GM12865 (cell line): ENCODE results near the gene PSMA6.

Experiments
- DNase-seq: peaks from one replicate; pipeline ENCODE4 v3.0.0; 2010; ENCODE audit warnings: low read depth
- H3K4me3 ChIP-seq: 2 replicates; pipeline ENCODE4 v1.5.1; 2011; ENCODE audit warnings: mild to moderate bottlenecking, low read depth, low read length, control low read depth
- TF ChIP-seq, protein P1 (sequence below): IDR thresholded peaks from 2 replicates; pipeline ENCODE4 v1.5.1; 2011; ENCODE audit warnings: low read length, control low read depth, low read depth, inconsistent platforms; ENCODE audit not compliant: insufficient read depth; ENCODE audit errors: missing control alignments

Gene PSMA6

DNA sequence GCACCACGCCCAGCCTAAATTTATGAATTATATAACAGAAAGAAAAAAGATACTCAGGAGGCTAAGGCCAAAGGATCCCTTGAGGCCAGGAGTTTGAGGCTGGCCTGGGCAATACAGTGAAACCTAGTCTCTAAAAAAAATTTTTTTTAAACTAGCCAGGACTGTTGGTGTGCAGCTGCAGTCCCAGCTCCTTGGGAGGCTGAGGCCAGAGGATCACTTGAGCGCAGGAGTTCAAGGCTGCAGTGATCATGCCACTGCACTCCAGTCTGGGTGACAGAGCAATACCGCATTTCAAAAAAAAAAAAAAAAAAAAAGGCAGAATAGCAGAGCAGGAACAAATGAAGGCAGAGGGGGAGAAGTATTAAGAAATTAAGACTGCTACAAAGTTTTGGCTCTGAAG lies 2.6 kb upstream of the PSMA6 start:
- H3K4me3 ChIP-seq = no peak overlapping the region
- DNase-seq = no peak
- TF ChIP-seq, protein P1, sequence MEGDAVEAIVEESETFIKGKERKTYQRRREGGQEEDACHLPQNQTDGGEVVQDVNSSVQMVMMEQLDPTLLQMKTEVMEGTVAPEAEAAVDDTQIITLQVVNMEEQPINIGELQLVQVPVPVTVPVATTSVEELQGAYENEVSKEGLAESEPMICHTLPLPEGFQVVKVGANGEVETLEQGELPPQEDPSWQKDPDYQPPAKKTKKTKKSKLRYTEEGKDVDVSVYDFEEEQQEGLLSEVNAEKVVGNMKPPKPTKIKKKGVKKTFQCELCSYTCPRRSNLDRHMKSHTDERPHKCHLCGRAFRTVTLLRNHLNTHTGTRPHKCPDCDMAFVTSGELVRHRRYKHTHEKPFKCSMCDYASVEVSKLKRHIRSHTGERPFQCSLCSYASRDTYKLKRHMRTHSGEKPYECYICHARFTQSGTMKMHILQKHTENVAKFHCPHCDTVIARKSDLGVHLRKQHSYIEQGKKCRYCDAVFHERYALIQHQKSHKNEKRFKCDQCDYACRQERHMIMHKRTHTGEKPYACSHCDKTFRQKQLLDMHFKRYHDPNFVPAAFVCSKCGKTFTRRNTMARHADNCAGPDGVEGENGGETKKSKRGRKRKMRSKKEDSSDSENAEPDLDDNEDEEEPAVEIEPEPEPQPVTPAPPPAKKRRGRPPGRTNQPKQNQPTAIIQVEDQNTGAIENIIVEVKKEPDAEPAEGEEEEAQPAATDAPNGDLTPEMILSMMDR = no peak

DNA sequence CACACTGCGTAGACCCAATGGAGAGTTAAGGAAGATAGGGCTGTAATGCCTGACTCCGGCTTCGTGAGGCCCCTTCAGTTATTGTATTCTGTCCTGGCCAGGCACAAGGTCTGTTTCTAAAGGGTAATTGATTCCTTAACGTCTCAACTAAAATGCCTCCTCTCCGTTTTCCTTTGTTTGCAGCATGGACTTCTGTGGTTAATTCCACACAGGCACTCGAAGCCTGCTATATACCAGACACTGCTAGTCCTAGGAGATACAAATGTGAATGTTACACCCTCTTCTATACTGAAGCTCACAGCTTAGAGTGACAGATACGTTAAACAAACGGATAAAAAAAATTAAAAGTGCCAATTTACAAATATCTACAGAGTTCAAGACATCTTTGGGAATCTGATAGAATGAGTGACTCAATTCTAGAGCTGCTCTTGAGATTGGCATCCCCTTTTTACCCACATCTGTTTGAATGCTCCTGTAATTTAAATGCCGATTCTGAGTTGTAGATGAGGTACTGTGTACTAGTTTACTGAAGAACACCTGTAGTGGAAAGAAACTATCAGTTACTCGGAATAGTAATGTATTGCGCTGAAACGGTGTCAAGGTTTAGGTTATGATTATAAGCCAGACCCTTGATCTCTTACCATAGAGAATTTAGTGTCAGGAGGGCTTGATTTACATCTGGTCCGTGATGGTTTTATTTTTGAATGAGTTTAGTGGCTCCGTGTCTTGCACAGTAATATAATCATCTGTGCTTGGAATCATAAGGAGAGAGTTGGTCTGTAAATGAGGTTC lies 784 bp downstream of the PSMA6 start:
- H3K4me3 ChIP-seq = peak overlapping the region; percentile 72
- TF ChIP-seq, protein P1 = no peak
- peak; percentile 10 for DNase-seq

DNA sequence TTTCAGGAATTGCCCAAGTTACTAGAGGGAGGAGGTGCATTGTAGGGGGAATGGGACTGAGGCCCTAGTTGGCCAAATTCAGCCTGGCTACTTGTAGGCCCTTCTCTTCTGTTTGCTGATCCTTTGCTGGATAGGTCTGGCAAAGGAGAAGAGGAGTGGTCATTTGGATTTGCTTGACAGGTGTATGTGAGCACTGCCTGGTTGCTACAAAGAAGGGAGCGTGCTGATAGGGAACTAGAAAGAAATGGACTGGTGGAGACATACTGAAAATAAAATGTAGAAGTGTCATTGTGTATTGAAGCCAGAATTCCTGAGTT lies 3.6 kb downstream of the PSMA6 start:
- no peak for DNase-seq
- H3K4me3 ChIP-seq = no peak overlapping the region
- TF ChIP-seq, protein P1 = no peak

DNA sequence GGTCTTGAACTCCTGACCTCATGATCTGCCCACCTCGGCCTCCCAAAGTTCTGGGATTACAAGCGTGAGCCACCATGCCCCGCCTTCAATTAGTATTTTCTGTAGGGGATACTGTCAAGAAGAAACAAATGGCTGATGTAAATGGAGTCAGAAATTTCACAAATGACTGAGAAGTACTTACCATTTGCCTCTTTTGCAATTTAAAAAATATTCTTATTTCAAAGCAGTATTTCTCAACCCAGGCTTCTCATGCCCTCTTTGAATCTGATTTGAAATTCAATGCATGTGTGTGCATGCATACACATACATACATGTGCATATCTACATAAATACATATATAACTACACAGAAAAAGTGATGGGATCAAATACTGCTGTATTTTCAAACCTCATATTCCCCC lies 4.4 kb downstream of the PSMA6 start:
- no peak overlapping the region for H3K4me3 ChIP-seq
- TF ChIP-seq, protein P1 = no peak
- no peak for DNase-seq

DNA sequence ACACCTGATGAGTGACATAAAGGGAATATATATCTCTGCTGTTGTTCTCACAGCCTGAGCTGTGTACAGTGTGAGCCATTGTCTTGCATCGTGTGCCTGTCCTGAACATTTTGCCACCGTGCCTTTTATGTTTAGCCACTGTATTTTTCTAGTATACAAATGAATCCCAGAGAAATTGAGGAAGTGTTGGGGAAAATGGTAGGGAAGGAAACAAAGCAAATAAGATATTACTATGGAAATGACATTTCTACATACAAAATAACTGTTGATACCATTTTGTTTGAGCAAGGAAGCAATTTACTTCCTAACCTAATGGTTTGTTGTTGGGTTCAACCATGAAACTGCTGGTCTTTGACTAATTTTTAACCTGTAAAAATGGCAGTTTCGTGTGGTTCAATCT lies 5.5 kb downstream of the PSMA6 start:
- H3K4me3 ChIP-seq = no peak overlapping the region

DNA sequence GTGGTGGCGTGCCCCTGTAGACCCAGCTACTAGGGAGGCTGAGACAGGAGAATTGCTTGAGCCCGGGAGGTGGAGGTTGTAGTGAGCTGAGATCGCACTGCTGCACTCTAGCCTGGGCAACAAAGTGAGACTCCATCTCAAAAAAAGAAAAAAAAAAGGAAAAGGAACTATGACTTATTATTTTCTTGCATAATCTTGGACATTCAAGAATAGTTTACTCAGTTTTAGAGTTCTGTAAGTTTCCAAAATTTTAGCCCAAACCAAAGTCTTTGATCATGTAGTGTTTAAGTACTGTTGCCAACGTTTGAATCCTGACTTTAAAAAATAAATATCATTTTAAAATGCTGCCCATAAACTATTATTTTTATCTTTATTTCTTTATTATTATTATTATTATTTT lies 6.2 kb downstream of the PSMA6 start:
- no peak overlapping the region for H3K4me3 ChIP-seq
- TF ChIP-seq, protein P1 = no peak
- DNase-seq = no peak

More for the DNA sequence above, 5.5 kb downstream of the PSMA6 start:
- TF ChIP-seq, protein P1 = no peak
- DNase-seq = no peak

DNA sequence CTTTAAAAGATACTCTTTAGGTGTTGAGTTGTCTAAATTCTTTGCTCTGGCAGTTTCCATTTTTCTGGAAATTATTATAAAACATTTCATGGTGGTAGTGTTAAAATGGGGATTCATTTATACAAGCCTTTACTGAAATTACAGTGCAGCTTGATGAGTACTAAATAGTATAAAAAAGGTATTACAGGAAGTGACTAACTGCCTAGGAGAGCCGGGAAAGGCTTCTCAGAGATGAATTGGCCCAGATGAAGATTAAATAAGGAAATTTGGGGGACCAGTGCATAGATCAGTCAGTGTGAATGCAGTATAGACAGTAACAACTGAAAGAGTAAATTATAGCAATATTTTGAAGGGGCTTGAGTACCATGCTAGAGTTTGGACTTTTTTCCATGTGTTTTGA lies 7.5 kb downstream of the PSMA6 start:
- TF ChIP-seq, protein P1 = no peak
- no peak overlapping the region for H3K4me3 ChIP-seq
- DNase-seq = no peak
